Brain microvascular endothelial cell (primary cell): Measurements from ENCODE around the gene MTHFS.

Experiments used
- DNase-seq: peaks from one replicate; pipeline ENCODE4 v3.0.0-alpha.2; 2020
- H3K27ac ChIP-seq: fragments of 250-450 bp; sonication (Bioruptor Pico); 2 replicates; pipeline ENCODE4 v1.5.1; 2020; ENCODE audit warnings: mild to moderate bottlenecking, moderate library complexity
- H3K27me3 ChIP-seq: fragments of 250-450 bp; sonication (Bioruptor Pico); replicated peaks from 2 replicates; pipeline ENCODE4 v1.5.1; 2020; ENCODE audit warnings: mild to moderate bottlenecking
- H3K36me3 ChIP-seq: fragments of 250-450 bp; sonication (Bioruptor Pico); replicated peaks from 2 replicates; pipeline ENCODE4 v1.5.1; 2020; ENCODE audit warnings: mild to moderate bottlenecking
- H3K4me3 ChIP-seq: 2 replicates; pipeline ENCODE4 v1.5.1; 2011; ENCODE audit warnings: low read depth, mild to moderate bottlenecking, control low read depth, low read length, moderate library complexity
- in situ Hi-C: cut with HindIII; loops from 2 replicates; pipeline ENCODE4 v1.10.0; 2017; ENCODE audit warnings: low sequenced_read_pairs, low pct_ligation_motif_present
- TF ChIP-seq, protein P1 (sequence below): IDR thresholded peaks from 2 replicates; pipeline ENCODE4 v1.5.1; 2011; ENCODE audit warnings: low read depth, mild to moderate bottlenecking, moderate library complexity, low read length, control low read depth, inconsistent platforms; ENCODE audit errors: missing control alignments

MTHFS gene

DNA sequence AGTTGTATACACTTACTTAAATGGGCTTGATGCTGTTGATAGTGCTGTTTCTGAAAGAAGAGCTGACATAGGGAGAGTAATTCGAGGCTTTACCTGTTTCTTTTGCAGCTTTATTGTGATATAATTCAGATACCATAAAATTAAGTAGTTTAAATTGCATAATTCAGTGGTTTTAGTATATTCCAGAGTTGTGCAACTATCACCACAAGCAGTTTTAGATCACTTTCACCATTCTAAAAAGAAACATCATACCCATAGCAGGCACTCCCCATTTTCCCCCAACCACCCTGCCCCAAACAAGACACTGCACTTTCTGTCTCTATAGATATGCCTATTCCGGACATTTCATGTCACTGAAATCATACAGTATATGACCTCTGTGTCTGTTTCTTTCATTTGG, 98.5 kb downstream of the MTHFS start:
- in situ Hi-C loops = no loop called here
- Histone ChIP-seq H3K27me3 (no peaks in the 10 kb centered on the region), H3K27ac (no peak overlapping the region), H3K4me3 (no peak overlapping the region), H3K36me3 (no peaks in the 10 kb centered on the region)
- no peak for DNase-seq
- TF ChIP-seq, protein P1, sequence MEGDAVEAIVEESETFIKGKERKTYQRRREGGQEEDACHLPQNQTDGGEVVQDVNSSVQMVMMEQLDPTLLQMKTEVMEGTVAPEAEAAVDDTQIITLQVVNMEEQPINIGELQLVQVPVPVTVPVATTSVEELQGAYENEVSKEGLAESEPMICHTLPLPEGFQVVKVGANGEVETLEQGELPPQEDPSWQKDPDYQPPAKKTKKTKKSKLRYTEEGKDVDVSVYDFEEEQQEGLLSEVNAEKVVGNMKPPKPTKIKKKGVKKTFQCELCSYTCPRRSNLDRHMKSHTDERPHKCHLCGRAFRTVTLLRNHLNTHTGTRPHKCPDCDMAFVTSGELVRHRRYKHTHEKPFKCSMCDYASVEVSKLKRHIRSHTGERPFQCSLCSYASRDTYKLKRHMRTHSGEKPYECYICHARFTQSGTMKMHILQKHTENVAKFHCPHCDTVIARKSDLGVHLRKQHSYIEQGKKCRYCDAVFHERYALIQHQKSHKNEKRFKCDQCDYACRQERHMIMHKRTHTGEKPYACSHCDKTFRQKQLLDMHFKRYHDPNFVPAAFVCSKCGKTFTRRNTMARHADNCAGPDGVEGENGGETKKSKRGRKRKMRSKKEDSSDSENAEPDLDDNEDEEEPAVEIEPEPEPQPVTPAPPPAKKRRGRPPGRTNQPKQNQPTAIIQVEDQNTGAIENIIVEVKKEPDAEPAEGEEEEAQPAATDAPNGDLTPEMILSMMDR = no peak
